B cell (primary cell): ENCODE measurements around the gene PDE4DIP.
"Not testable (repeated sequence)": the region's sequence is repeated elsewhere in the genome, so short reads cannot be mapped to it uniquely, and the experiment has no call there.

Experiments used
- CTCF ChIP-seq: fragments of 200-600 bp; IDR thresholded peaks from one replicate; pipeline ENCODE4 v1.8.0; 2022; ENCODE audit warnings: antibody characterized with exemption, mild to moderate bottlenecking
- EZH2 ChIP-seq: IDR thresholded peaks from 2 replicates; pipeline ENCODE4 v1.6.1; 2012; ENCODE audit warnings: borderline replicate concordance, low read depth, mild to moderate bottlenecking, moderate library complexity, low read length; ENCODE audit not compliant: insufficient read depth, poor library complexity, severe bottlenecking

GRCh38 chr1:148962127-148962857 lies 118.1 kb downstream of the PDE4DIP start:
- not testable (repeated sequence) for TF ChIP-seq EZH2, CTCF
